ENCODE results near the gene C4orf17. TPM values are rescaled to one million over a fixed set of nuclear protein-coding genes. Genes with fewer than 3 reads are reported as not detected.

The C4orf17 gene
- polyA plus RNA-seq, 1 of the 3 experiments (the other 2 are of a cell fraction), result not detected

DNA sequence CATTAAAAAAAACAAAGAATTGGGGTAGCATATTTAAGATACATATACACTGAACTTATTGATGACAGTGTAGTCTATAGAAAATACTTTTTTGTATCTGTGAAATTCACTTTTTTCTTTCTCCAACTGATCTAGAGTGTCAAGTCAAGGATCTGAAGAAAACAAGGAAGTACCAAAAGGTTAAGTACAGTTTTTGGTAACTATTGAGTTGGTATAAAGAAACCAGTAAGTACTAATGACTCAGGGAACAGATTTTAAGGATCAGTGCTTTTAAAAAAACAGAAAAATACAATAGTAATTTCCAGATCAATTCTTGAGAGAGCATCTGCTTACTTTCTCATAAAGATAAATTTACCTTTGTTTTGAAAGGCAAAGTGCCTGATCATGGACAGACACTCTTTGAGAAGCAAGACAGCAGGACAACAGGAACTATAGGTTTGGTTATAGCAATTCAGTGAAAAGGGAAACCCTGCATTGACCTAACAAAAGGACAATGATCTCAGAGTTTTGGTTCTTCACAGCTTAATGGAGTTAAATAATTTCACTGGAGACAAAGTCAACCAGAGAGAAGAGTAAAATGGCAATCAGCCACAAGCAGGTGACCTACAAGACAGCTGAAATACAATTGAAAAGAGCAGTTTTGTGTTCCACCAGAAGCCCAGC lies 29.6 kb downstream of the C4orf17 start:
- peaks cover 0 to 9% of the 10 kb centered on the region in 2 experiments; a peak in 1 of 4 replicates for H3K4me1 ChIP-seq (ENCODE audit: control insufficient read depth in 1 of 2, insufficient read depth in 2 of 2, low read depth in 1 of 2, low read length in 1 of 2)
- no peak overlapping the region for H3K4me3 ChIP-seq (ENCODE audit: low read depth in 2 of 2, low read length in 1 of 2)
- no peaks in the 10 kb centered on the region for H3K9me3 ChIP-seq
- no peak overlapping the region for H3K4me2 ChIP-seq
- TF ChIP-seq NRF1 (IDR thresholded peaks at IDR 0.05; ENCODE audit: low read depth, low read length) (no peak), TAF1 (IDR thresholded peaks at IDR 0.05; ENCODE audit: borderline replicate concordance, low read depth, low read length) (no peak), RCOR1 (IDR thresholded peaks at IDR 0.05; ENCODE audit: low read length) (no peak), MAX (IDR thresholded peaks at IDR 0.05; ENCODE audit: low read depth) (no peak), MXI1 (IDR thresholded peaks at IDR 0.05; ENCODE audit: low read depth, low read length) (no peak)
- TF ChIP-seq, protein P1, sequence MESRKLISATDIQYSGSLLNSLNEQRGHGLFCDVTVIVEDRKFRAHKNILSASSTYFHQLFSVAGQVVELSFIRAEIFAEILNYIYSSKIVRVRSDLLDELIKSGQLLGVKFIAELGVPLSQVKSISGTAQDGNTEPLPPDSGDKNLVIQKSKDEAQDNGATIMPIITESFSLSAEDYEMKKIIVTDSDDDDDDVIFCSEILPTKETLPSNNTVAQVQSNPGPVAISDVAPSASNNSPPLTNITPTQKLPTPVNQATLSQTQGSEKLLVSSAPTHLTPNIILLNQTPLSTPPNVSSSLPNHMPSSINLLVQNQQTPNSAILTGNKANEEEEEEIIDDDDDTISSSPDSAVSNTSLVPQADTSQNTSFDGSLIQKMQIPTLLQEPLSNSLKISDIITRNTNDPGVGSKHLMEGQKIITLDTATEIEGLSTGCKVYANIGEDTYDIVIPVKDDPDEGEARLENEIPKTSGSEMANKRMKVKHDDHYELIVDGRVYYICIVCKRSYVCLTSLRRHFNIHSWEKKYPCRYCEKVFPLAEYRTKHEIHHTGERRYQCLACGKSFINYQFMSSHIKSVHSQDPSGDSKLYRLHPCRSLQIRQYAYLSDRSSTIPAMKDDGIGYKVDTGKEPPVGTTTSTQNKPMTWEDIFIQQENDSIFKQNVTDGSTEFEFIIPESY (IDR thresholded peaks at IDR 0.05; ENCODE audit: borderline replicate concordance, low read depth), result no peak
- TF ChIP-seq, protein P2, sequence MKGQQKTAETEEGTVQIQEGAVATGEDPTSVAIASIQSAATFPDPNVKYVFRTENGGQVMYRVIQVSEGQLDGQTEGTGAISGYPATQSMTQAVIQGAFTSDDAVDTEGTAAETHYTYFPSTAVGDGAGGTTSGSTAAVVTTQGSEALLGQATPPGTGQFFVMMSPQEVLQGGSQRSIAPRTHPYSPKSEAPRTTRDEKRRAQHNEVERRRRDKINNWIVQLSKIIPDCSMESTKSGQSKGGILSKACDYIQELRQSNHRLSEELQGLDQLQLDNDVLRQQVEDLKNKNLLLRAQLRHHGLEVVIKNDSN (IDR thresholded peaks at IDR 0.05; ENCODE audit: borderline replicate concordance, low read depth), result no peak
- TF ChIP-seq, protein P3, sequence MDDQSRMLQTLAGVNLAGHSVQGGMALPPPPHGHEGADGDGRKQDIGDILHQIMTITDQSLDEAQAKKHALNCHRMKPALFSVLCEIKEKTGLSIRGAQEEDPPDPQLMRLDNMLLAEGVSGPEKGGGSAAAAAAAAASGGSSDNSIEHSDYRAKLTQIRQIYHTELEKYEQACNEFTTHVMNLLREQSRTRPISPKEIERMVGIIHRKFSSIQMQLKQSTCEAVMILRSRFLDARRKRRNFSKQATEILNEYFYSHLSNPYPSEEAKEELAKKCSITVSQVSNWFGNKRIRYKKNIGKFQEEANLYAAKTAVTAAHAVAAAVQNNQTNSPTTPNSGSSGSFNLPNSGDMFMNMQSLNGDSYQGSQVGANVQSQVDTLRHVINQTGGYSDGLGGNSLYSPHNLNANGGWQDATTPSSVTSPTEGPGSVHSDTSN (IDR thresholded peaks at IDR 0.05), result no peak
- H3K27ac ChIP-seq (ENCODE audit: low read depth in 2 of 2, low read length in 1 of 2), result no peak overlapping the region
- H3K9me2 ChIP-seq, result no peaks in the 10 kb centered on the region
- H3K36me3 ChIP-seq (replicated peaks in 1 of 2; ENCODE audit: control insufficient read depth in 1 of 2, insufficient read depth in 2 of 2, low read length in 1 of 2), result no peaks in the 10 kb centered on the region
- H4K20me1 ChIP-seq (ENCODE audit: insufficient read depth), result no peaks in the 10 kb centered on the region
- no peak overlapping the region for H2AFZ ChIP-seq (ENCODE audit: low read depth)
- no peaks in the 10 kb centered on the region for H3K79me2 ChIP-seq (ENCODE audit: insufficient read depth)
- POLR2A ChIA-PET, result no interaction called here
- H3K27me3 ChIP-seq (ENCODE audit: insufficient read depth), result no peaks in the 10 kb centered on the region
- H3F3A ChIP-seq (replicated peaks; ENCODE audit: insufficient read depth), result no peaks in the 10 kb centered on the region
- CTCF ChIA-PET, result interaction anchor here (0.7 to 1.1 kb wide), 2 partner anchors 11 to 13 kb away, joined by 3 read pairs; no protein-coding TSS in a partner anchor
- H3K9ac ChIP-seq, result no peak overlapping the region
- DNase-seq, result no peak

GRCh38 chr4:99552872-99553271 lies 42.1 kb downstream of the C4orf17 start:
- H3K4me2 ChIP-seq, result no peak overlapping the region
- H3K36me3 ChIP-seq (replicated peaks in 1 of 2; ENCODE audit: control insufficient read depth in 1 of 2, insufficient read depth in 2 of 2, low read length in 1 of 2), result peaks cover 0 to 4% of the 10 kb centered on the region in 2 experiments
- no peaks in the 10 kb centered on the region for H3K9me3 ChIP-seq
- DNase-seq, result no peak
- no peaks in the 10 kb centered on the region for H3K4me1 ChIP-seq (ENCODE audit: control insufficient read depth in 1 of 2, insufficient read depth in 2 of 2, low read depth in 1 of 2, low read length in 1 of 2)
- no peaks in the 10 kb centered on the region for H3K27me3 ChIP-seq (ENCODE audit: insufficient read depth)
- H3K4me3 ChIP-seq (ENCODE audit: low read depth in 2 of 2, low read length in 1 of 2), result no peak overlapping the region
- H3K9ac ChIP-seq, result no peak overlapping the region
- no peak overlapping the region for H2AFZ ChIP-seq (ENCODE audit: low read depth)
- H3K9me2 ChIP-seq, result no peaks in the 10 kb centered on the region
- 96% methylated on average over 2 of the region's 2 CpGs for WGBS (ENCODE audit: low lambda C conversion rate)
- no peaks in the 10 kb centered on the region for H3F3A ChIP-seq (replicated peaks; ENCODE audit: insufficient read depth)
- no peaks in the 10 kb centered on the region for H4K20me1 ChIP-seq (ENCODE audit: insufficient read depth)
- ChIA-PET POLR2A (no interaction called here), CTCF (interaction anchor here (0.9 to 1.9 kb wide), 2 partner anchors 255 to 435 kb away, joined by 3 to 5 read pairs; no protein-coding TSS in a partner anchor)
- no peak overlapping the region for H3K27ac ChIP-seq (ENCODE audit: low read depth in 2 of 2, low read length in 1 of 2)
- H3K79me2 ChIP-seq (ENCODE audit: insufficient read depth), result no peaks in the 10 kb centered on the region
- TF ChIP-seq, protein P4, sequence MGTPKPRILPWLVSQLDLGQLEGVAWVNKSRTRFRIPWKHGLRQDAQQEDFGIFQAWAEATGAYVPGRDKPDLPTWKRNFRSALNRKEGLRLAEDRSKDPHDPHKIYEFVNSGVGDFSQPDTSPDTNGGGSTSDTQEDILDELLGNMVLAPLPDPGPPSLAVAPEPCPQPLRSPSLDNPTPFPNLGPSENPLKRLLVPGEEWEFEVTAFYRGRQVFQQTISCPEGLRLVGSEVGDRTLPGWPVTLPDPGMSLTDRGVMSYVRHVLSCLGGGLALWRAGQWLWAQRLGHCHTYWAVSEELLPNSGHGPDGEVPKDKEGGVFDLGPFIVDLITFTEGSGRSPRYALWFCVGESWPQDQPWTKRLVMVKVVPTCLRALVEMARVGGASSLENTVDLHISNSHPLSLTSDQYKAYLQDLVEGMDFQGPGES (IDR thresholded peaks at IDR 0.05; ENCODE audit: low read depth, low read length), result no peak
- TF ChIP-seq FOXJ3 (CRISPR knock-in tag; IDR thresholded peaks at IDR 0.05) (no peak), EZH2phosphoT487 (IDR thresholded peaks at IDR 0.05; ENCODE audit: borderline replicate concordance, low read depth) (no peak), SMC3 (IDR thresholded peaks at IDR 0.05; ENCODE audit: low read depth, low read length) (no peak), USF2 (IDR thresholded peaks at IDR 0.05; ENCODE audit: borderline replicate concordance, low read depth, low read length) (no peak), YY1 (IDR thresholded peaks at IDR 0.05; ENCODE audit: low read depth) (no peak), NRF1 (IDR thresholded peaks at IDR 0.05; ENCODE audit: low read depth, low read length) (no peak), MXI1 (IDR thresholded peaks at IDR 0.05; ENCODE audit: low read depth, low read length) (no peak), MEF2A (IDR thresholded peaks at IDR 0.05; ENCODE audit: borderline replicate concordance, low read depth) (no peak), SIN3A (IDR thresholded peaks at IDR 0.05; ENCODE audit: borderline replicate concordance, low read depth, low read length) (no peak), GABPA (IDR thresholded peaks at IDR 0.05; ENCODE audit: low read depth) (no peak)
- TF ChIP-seq, protein P5, sequence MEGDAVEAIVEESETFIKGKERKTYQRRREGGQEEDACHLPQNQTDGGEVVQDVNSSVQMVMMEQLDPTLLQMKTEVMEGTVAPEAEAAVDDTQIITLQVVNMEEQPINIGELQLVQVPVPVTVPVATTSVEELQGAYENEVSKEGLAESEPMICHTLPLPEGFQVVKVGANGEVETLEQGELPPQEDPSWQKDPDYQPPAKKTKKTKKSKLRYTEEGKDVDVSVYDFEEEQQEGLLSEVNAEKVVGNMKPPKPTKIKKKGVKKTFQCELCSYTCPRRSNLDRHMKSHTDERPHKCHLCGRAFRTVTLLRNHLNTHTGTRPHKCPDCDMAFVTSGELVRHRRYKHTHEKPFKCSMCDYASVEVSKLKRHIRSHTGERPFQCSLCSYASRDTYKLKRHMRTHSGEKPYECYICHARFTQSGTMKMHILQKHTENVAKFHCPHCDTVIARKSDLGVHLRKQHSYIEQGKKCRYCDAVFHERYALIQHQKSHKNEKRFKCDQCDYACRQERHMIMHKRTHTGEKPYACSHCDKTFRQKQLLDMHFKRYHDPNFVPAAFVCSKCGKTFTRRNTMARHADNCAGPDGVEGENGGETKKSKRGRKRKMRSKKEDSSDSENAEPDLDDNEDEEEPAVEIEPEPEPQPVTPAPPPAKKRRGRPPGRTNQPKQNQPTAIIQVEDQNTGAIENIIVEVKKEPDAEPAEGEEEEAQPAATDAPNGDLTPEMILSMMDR (IDR thresholded peaks at IDR 0.05), result no peak

Measured in SK-N-SH (cell line).